H9 (cell line): ENCODE data around the gene USP38. TPM values are rescaled to one million over a fixed set of nuclear protein-coding genes. Genes with fewer than 3 reads are reported as not detected.

Source experiments
- DNase-seq: peaks from one replicate; pipeline ENCODE4 v3.0.0-alpha.2; 2017
- H2AFZ ChIP-seq: one replicate; pipeline ENCODE4 v1.6.1; 2013; ENCODE audit warnings: mild to moderate bottlenecking, low read length, control low read depth, moderate library complexity
- H2AK5ac ChIP-seq: 2 replicates; pipeline ENCODE4 v1.6.1; 2013; ENCODE audit warnings: low read length, control low read depth, mixed read lengths; ENCODE audit not compliant: insufficient read length
- H2BK120ac ChIP-seq: one replicate; pipeline ENCODE4 v1.6.1; 2013; ENCODE audit warnings: low read depth, mild to moderate bottlenecking, low read length, control low read depth, inconsistent platforms; ENCODE audit not compliant: poor library complexity, severe bottlenecking
- H2BK12ac ChIP-seq: 2 replicates; pipeline ENCODE4 v1.6.1; 2013; ENCODE audit warnings: low read length, control low read depth, mixed read lengths, low read depth; ENCODE audit not compliant: insufficient read length
- H2BK15ac ChIP-seq: 2 replicates; pipeline ENCODE4 v1.6.1; 2013; ENCODE audit warnings: low read depth, low read length, control low read depth
- H2BK20ac ChIP-seq: one replicate; pipeline ENCODE4 v1.6.1; 2013; ENCODE audit warnings: low read depth, mild to moderate bottlenecking, low read length, control low read depth, inconsistent platforms; ENCODE audit not compliant: poor library complexity, severe bottlenecking
- H2BK5ac ChIP-seq: 2 replicates; pipeline ENCODE4 v1.6.1; 2013; ENCODE audit warnings: low read length, control low read depth, mixed read lengths; ENCODE audit not compliant: insufficient read length
- H3K14ac ChIP-seq: 2 replicates; pipeline ENCODE4 v1.6.1; 2013; ENCODE audit warnings: low read length, control low read depth; ENCODE audit not compliant: insufficient read depth
- H3K18ac ChIP-seq: 2 replicates; pipeline ENCODE4 v1.6.1; 2013; ENCODE audit warnings: low read depth, mild to moderate bottlenecking, mixed read lengths, low read length, control low read depth; ENCODE audit not compliant: insufficient read length
- H3K23ac ChIP-seq: 2 replicates; pipeline ENCODE4 v1.6.1; 2013; ENCODE audit warnings: low read length, control low read depth, mixed read lengths, low read depth; ENCODE audit not compliant: insufficient read length
- H3K23me2 ChIP-seq: 2 replicates; pipeline ENCODE4 v1.6.1; 2013; ENCODE audit warnings: low read depth, mild to moderate bottlenecking, mixed read lengths, low read length, control low read depth; ENCODE audit not compliant: insufficient read length, poor library complexity, severe bottlenecking
- H3K27ac ChIP-seq: 2 replicates; pipeline ENCODE4 v1.5.1; 2013; ENCODE audit warnings: low read length, control low read depth, mixed read lengths, low read depth; ENCODE audit not compliant: insufficient read length
- H3K27me3 ChIP-seq: 2 replicates; pipeline ENCODE4 v1.6.1; 2013; ENCODE audit warnings: low read length, control low read depth, inconsistent platforms; ENCODE audit not compliant: insufficient read depth
- H3K4ac ChIP-seq: 2 replicates; pipeline ENCODE4 v1.6.1; 2013; ENCODE audit warnings: low read depth, mild to moderate bottlenecking, control low read depth, inconsistent platforms, low read length, moderate library complexity
- H3K4me1 ChIP-seq: 2 replicates; pipeline ENCODE4 v1.6.1; 2013; ENCODE audit warnings: low read length, control low read depth, inconsistent platforms; ENCODE audit not compliant: insufficient read depth
- H3K4me2 ChIP-seq: 2 replicates; pipeline ENCODE4 v1.6.1; 2013; ENCODE audit warnings: low read length, control low read depth, mixed read lengths; ENCODE audit not compliant: insufficient read length, insufficient read depth
- H3K56ac ChIP-seq: 2 replicates; pipeline ENCODE4 v1.6.1; 2013; ENCODE audit warnings: low read depth, mild to moderate bottlenecking, mixed read lengths, low read length, control low read depth; ENCODE audit not compliant: insufficient read length
- H3K79me1 ChIP-seq: 2 replicates; pipeline ENCODE4 v1.6.1; 2013; ENCODE audit warnings: low read depth, mild to moderate bottlenecking, moderate library complexity, low read length, control low read depth, inconsistent platforms; ENCODE audit not compliant: insufficient read depth, poor library complexity, severe bottlenecking
- H3K79me2 ChIP-seq: 2 replicates; pipeline ENCODE4 v1.6.1; 2013; ENCODE audit warnings: low read length, control low read depth, inconsistent platforms; ENCODE audit not compliant: insufficient read depth
- H3K9ac ChIP-seq: 2 replicates; pipeline ENCODE4 v1.6.1; 2013; ENCODE audit warnings: low read length, control low read depth, mixed read lengths; ENCODE audit not compliant: insufficient read length; ENCODE audit errors: extremely low read depth
- H3K9me3 ChIP-seq: one replicate; pipeline ENCODE4 v1.6.1; 2013; ENCODE audit warnings: low read depth, low read length, inconsistent platforms; ENCODE audit not compliant: control insufficient read depth
- H3T11ph ChIP-seq: one replicate; pipeline ENCODE4 v1.6.1; 2013; ENCODE audit warnings: mild to moderate bottlenecking, low read length, control low read depth, inconsistent platforms
- H4K20me1 ChIP-seq: one replicate; pipeline ENCODE4 v1.6.1; 2013; ENCODE audit not compliant: control insufficient read depth, insufficient read length, insufficient read depth
- H4K5ac ChIP-seq: 2 replicates; pipeline ENCODE4 v1.6.1; 2013; ENCODE audit warnings: low read depth, mild to moderate bottlenecking, mixed read lengths, low read length, control low read depth; ENCODE audit not compliant: insufficient read length
- H4K8ac ChIP-seq: replicated peaks from 2 replicates; pipeline ENCODE4 v1.6.1; 2013; ENCODE audit warnings: low read length, control low read depth, mixed read lengths, low read depth; ENCODE audit not compliant: insufficient read length
- H4K91ac ChIP-seq: 2 replicates; pipeline ENCODE4 v1.6.1; 2013; ENCODE audit warnings: low read depth, mild to moderate bottlenecking, moderate library complexity, mixed read lengths, low read length, control low read depth; ENCODE audit not compliant: insufficient read length
- H3K27ac Mint-ChIP-seq, 3 experiments: 2 replicates in 2 of 3; 3 replicates in 1 of 3; pipeline ENCODE4 v1.8.0; 2020 to 2021; ENCODE audit warnings: mixed read lengths in 3 of 3, mild to moderate bottlenecking in 1 of 3, moderate library complexity in 1 of 3
- H3K27me3 Mint-ChIP-seq: 2 replicates; pipeline ENCODE4 v1.8.0; 2021; ENCODE audit warnings: low read depth, mild to moderate bottlenecking, moderate library complexity, mixed read lengths
- H3K36me3 Mint-ChIP-seq, 3 experiments: 2 replicates in 2 of 3; 3 replicates in 1 of 3; pipeline ENCODE4 v1.8.0; 2020 to 2021; ENCODE audit warnings: low read depth in 3 of 3, mixed read lengths in 3 of 3; ENCODE audit not compliant: insufficient read depth in 1 of 3
- H3K4me1 Mint-ChIP-seq, 2 experiments: 2 replicates each; pipeline ENCODE4 v1.8.0; 2020; ENCODE audit warnings: mixed read lengths in 2 of 2
- H3K4me3 Mint-ChIP-seq, 2 experiments: 2 replicates in 1 of 2; 3 replicates in 1 of 2; pipeline ENCODE4 v1.8.0; 2020 to 2021; ENCODE audit warnings: mild to moderate bottlenecking in 2 of 2, mixed read lengths in 2 of 2, moderate library complexity in 1 of 2
- H3K9me3 Mint-ChIP-seq, 2 experiments: 2 replicates in 1 of 2; 3 replicates in 1 of 2; pipeline ENCODE4 v1.8.0; 2020; ENCODE audit warnings: mild to moderate bottlenecking in 2 of 2, mixed read lengths in 2 of 2, moderate library complexity in 1 of 2
- CTCF ChIP-seq: fragments of 200-600 bp; sonication (generic); conservative IDR thresholded peaks from 3 replicates; pipeline ENCODE4 v1.8.0; 2021; ENCODE audit warnings: antibody characterized with exemption, mild to moderate bottlenecking
- WGBS: extraction: QIAGEN DNeasy Blood & Tissue Kit; methylation state at CpG from one replicate; pipeline ENCODE4 v1.1.7; 2013; ENCODE audit warnings: missing lambda C conversion rate, low lambda C conversion rate, mixed read lengths; ENCODE audit not compliant: insufficient read length; ENCODE audit errors: extremely low coverage; 5-methylcytosine and 5-hydroxymethylcytosine counted together
- total RNA-seq: library from RNA; stranded (reverse); gene quantifications from 2 replicates; pipeline ENCODE4 v1.2.1, GENCODE V29; 2021

USP38 gene
- total RNA-seq, 1 experiment from 2014 or later: 15.2 TPM

GRCh38 chr4:143224255-143224654 lies 39.5 kb downstream of the USP38 start:
- H3K14ac ChIP-seq: no peak overlapping the region
- no peak overlapping the region for H2BK12ac ChIP-seq
- H3K27me3 ChIP-seq: no peaks in the 10 kb centered on the region
- H3K9me3 ChIP-seq: no peaks in the 10 kb centered on the region
- no CpG with 5 or more reads among the region's 1 CpG for WGBS
- no peak overlapping the region for H2BK120ac ChIP-seq
- Mint-ChIP-seq H3K4me1 (peaks cover 0 to 4% of the 10 kb centered on the region in 2 experiments; a peak in 2 of 4 replicates), H3K4me3 (no peak overlapping the region), H3K27ac (no peak overlapping the region), H3K27me3 (no peaks in the 10 kb centered on the region), H3K36me3 (no peaks in the 10 kb centered on the region; a peak in 1 of 7 replicates), H3K9me3 (no peaks in the 10 kb centered on the region)
- no peaks in the 10 kb centered on the region for H3K79me2 ChIP-seq
- no peak overlapping the region for H4K91ac ChIP-seq
- H4K20me1 ChIP-seq: no peaks in the 10 kb centered on the region
- H3K79me1 ChIP-seq: no peaks in the 10 kb centered on the region
- no peak overlapping the region for H3K18ac ChIP-seq
- no peak overlapping the region for H2BK5ac ChIP-seq
- H2AFZ ChIP-seq: no peak overlapping the region
- no peak overlapping the region for H4K8ac ChIP-seq
- no peak for DNase-seq
- H3K9ac ChIP-seq: no peak overlapping the region
- H2BK15ac ChIP-seq: no peak overlapping the region
- TF ChIP-seq CTCF: no peak
- no peak overlapping the region for H2AK5ac ChIP-seq
- no peak overlapping the region for H3K56ac ChIP-seq
- no peak overlapping the region for H3K27ac ChIP-seq
- H3K4me1 ChIP-seq: no peaks in the 10 kb centered on the region
- no peak overlapping the region for H3T11ph ChIP-seq
- no peak overlapping the region for H3K4me2 ChIP-seq
- H2BK20ac ChIP-seq: no peak overlapping the region
- no peaks in the 10 kb centered on the region for H3K23me2 ChIP-seq
- H3K4ac ChIP-seq: no peak overlapping the region
- no peak overlapping the region for H4K5ac ChIP-seq
- H3K23ac ChIP-seq: no peak overlapping the region
